WERI-Rb-1 (cell line): ENCODE results near the gene INTS14.

Experiments
- DNase-seq: peaks from one replicate; pipeline ENCODE4 v3.0.0-alpha.2; 2020
- H3K27ac ChIP-seq: fragments of 250-450 bp; sonication (Bioruptor Pico); 2 replicates; pipeline ENCODE4 v1.5.1; 2020; ENCODE audit warnings: mild to moderate bottlenecking, moderate library complexity
- H3K27me3 ChIP-seq: fragments of 250-450 bp; sonication (Bioruptor Pico); 2 replicates; pipeline ENCODE4 v1.5.1; 2021; ENCODE audit warnings: mild to moderate bottlenecking, low read depth, moderate library complexity; ENCODE audit not compliant: insufficient read depth, severe bottlenecking
- H3K36me3 ChIP-seq: fragments of 250-450 bp; sonication (Bioruptor Pico); 2 replicates; pipeline ENCODE4 v1.5.1; 2020; ENCODE audit warnings: mild to moderate bottlenecking, moderate library complexity
- H3K4me3 ChIP-seq: 2 replicates; pipeline ENCODE4 v1.5.1; 2011; ENCODE audit warnings: low read depth, mild to moderate bottlenecking, control low read depth, low read length
- H3K9me3 ChIP-seq: fragments of 250-450 bp; sonication (Bioruptor Pico); 2 replicates; pipeline ENCODE4 v1.5.1; 2021; ENCODE audit warnings: mild to moderate bottlenecking, moderate library complexity; ENCODE audit not compliant: severe bottlenecking
- TF ChIP-seq, protein P1 (sequence below): IDR thresholded peaks from 2 replicates; pipeline ENCODE4 v1.5.1; 2011; ENCODE audit warnings: low read depth, mild to moderate bottlenecking, control low read depth, inconsistent platforms, low read length

INTS14 gene

DNA sequence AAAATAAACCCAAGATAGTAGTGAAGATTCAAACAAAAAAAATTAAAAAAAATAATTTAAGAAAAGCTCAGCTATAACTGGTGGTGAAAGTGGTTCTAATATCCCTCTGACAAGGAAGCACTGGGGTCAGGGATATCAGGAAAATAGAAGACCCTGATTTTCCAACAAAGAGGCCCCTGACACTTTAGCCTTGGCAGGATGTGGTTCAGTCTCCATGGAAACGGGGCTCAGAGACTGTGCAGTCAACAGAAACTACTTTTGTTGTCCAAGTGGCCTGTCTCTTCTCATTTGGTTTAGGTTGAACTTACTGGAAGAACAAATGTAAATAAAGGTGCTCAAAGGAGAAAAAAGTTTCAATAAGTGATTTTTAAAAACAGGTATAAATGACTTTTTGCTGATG lies 27.2 kb downstream of the INTS14 start:
- TF ChIP-seq, protein P1, sequence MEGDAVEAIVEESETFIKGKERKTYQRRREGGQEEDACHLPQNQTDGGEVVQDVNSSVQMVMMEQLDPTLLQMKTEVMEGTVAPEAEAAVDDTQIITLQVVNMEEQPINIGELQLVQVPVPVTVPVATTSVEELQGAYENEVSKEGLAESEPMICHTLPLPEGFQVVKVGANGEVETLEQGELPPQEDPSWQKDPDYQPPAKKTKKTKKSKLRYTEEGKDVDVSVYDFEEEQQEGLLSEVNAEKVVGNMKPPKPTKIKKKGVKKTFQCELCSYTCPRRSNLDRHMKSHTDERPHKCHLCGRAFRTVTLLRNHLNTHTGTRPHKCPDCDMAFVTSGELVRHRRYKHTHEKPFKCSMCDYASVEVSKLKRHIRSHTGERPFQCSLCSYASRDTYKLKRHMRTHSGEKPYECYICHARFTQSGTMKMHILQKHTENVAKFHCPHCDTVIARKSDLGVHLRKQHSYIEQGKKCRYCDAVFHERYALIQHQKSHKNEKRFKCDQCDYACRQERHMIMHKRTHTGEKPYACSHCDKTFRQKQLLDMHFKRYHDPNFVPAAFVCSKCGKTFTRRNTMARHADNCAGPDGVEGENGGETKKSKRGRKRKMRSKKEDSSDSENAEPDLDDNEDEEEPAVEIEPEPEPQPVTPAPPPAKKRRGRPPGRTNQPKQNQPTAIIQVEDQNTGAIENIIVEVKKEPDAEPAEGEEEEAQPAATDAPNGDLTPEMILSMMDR: no peak
- DNase-seq: no peak
- Histone ChIP-seq H3K27me3 (no peaks in the 10 kb centered on the region), H3K36me3 (peaks cover 28% of the 10 kb centered on the region), H3K4me3 (no peak overlapping the region), H3K9me3 (no peaks in the 10 kb centered on the region), H3K27ac (no peak overlapping the region)

DNA sequence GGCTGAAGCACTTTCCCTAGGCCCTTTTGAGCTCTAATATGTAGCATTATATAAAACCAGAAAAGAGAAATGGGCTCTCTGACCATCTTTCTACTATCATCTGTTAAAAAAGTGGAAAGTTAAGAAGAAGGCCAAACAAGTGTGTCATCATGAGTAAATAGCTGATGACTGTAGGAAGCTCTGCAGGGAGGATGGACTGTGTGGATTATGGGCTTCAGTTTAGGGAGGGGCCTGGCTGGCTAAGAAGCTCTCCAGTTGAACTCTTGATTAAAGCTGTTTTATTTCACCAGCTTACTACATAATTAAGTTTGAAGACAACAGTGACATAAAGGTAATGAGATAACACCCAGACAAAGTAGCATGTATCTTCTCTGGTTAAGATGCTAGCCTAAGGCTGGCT lies 30.6 kb downstream of the INTS14 start:
- Histone ChIP-seq H3K36me3 (peaks cover 41% of the 10 kb centered on the region), H3K27ac (peak overlapping the region; percentile 57), H3K9me3 (no peaks in the 10 kb centered on the region), H3K4me3 (no peak overlapping the region), H3K27me3 (no peaks in the 10 kb centered on the region)
- TF ChIP-seq, protein P1: no peak
- peak; percentile 61 for DNase-seq

DNA sequence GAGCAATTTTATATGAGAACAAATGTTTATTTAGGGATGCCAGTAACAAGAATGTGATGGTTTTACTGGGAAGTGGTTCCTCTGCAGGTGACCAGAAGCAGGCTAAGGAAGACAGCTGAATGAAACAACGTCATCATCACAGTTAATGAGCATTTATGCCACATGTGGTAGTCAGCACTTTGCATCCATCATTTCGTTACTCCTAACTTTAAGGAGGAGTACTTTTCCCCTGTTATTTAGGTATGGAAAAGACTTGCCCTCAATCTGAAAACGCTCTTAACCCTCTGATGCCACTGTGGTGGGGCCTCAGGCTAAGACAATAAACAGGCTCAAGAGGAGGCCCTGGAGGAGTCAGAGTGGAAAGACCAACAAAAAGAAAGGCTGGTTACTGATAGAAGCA lies 31.2 kb downstream of the INTS14 start:
- H3K27ac ChIP-seq: peak overlapping the region; percentile 30
- H3K4me3 ChIP-seq: no peak overlapping the region
- H3K27me3 ChIP-seq: no peaks in the 10 kb centered on the region
- no peaks in the 10 kb centered on the region for H3K9me3 ChIP-seq
- no peak for DNase-seq
- TF ChIP-seq, protein P1: no peak
- peaks cover 42% of the 10 kb centered on the region for H3K36me3 ChIP-seq

DNA sequence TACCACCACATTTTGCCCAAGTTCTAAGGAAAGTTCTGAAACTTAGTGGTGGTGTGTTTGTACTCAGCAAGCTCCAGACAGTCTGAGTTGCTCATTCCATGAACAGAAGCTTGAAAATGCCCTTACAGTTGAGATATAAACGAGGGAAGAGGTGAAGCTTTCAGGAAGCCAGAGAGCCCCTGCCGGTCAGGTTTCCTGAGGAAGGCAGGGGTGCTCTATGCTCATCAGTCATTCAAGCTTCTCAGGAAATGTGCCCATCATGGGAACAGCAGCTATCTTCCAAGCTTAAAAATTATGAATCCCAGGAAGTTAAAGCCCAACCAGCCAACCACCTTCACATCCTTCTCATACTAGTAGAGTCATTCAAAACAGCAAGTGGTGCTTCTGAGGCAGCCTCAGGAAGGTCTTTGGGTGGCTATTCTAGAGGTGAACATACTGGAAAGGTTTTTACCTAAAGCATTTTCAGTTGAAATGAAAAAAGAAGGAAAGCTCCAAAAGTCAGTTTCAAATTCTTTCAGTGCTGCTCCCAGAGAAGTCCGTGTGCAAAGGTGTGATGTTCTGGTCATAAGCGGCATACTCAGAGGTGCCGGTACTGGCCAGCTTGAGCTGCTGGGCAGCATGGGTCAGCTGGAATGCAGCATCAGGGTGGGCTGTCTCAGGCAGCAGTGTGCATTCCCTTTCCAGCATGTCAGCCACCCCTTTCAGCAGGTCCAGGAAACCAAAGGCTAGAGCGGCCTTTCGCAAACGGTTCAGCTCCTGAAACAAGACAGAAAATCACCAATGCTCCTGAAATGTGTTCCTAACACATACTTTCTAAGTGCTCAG lies 31.8 kb downstream of the INTS14 start:
- TF ChIP-seq, protein P1: no peak
- no peaks in the 10 kb centered on the region for H3K27me3 ChIP-seq
- H3K9me3 ChIP-seq: no peaks in the 10 kb centered on the region
- H3K27ac ChIP-seq: 0 out of 2 replicates have a peak overlapping the region, but pooled peaks have one; percentile 4
- H3K4me3 ChIP-seq: no peak overlapping the region
- peaks cover 45% of the 10 kb centered on the region for H3K36me3 ChIP-seq
- DNase-seq: no peak

DNA sequence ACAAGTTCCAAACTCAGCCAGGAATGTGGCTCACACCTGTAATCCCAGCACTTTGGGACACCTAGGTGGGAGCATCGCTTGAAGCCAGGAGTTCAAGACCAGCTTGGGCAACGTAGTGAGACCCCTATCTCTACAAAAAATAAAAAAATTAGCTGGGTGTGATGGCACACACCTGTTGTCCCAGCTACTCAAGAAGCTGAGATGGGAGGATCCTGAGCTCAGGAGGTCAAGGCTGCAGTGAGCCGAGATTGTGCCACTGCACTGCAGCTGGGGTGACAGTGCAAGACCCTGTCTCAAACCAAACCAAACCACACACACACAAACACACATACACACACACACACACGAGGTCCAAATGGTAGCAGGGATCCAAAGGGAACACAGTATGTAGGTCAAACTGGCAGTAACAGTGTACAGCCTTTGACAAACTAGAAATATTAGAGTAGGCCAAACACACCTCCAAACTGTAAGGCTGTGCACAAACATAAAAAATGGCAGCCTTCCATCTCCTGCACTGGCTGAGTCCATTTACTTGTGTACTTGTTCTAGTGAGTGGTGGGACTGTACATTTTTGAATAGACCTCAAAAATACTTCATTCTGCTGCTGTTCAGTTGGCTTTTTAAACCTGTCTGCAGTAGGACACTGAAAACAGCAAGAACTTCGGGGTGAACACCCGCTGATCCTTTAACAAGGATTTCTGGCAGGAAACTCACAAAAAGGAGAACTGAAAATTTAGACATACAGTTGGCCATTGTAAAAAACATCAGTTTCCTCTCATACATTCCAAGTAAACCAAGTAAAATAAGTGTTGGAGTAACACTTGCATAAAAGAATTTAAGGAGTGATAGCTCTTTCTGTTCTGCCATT lies 33.6 kb downstream of the INTS14 start:
- Histone ChIP-seq H3K4me3 (no peak overlapping the region), H3K27ac (no peak overlapping the region), H3K9me3 (no peaks in the 10 kb centered on the region), H3K36me3 (peaks cover 47% of the 10 kb centered on the region), H3K27me3 (no peaks in the 10 kb centered on the region)
- TF ChIP-seq, protein P1: no peak
- no peak for DNase-seq
